ENCODE data around the gene RNF14.

The RNF14 gene

DNA sequence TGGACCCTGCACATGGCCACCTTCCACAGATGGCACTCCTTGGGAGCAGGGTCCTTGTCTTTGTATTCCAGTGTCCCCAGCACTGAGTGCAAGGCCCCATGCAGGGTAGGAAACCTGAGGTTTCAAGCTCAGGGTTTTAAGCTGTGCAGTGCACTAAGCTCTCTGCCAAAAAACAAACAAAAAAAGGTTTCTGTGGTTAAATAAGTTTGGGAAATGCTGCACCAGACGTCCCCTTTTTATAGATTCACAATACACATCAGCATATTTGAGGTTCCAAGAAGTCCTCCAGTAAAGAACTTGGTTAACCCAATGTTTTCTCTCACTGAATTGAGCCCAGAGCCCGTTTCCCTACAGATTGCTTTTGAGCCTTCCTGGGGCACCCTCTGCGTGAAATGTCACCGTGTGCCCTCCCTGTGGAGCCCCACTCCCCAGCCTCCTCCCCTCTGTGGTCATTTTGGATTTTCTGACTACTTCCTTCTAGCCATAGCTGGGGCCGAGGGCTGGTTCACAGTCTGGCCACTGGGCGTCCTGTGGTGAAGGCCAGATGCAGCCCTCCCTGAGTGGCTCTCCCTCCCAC, 28.1 kb upstream of the RNF14 start:
- Histone ChIP-seq H3K4me3 (ENCODE audit: low read depth, low read length) (no peak overlapping the region), H3K36me3 (ENCODE audit: control insufficient read depth in 2 of 2, insufficient read depth in 1 of 2, low read length in 2 of 2) (peaks cover 7 to 40% of the 10 kb centered on the region in 2 experiments), H3K9me3 (ENCODE audit: control insufficient read depth, insufficient read depth, low read depth, low read length) (no peaks in the 10 kb centered on the region), H3K4me1 (ENCODE audit: control insufficient read depth, insufficient read depth, low read length) (no peaks in the 10 kb centered on the region), H3K27ac (ENCODE audit: extremely low read depth, low read depth, low read length) (no peak overlapping the region)
- CTCF ChIA-PET, result interaction anchor here (0.5 to 3.3 kb wide), 8 partner anchors 8 to 249 kb away, joined by 3 to 18 read pairs (median 4); partner anchors contain the start of gene RNF14
- POLR2A ChIA-PET, result interaction anchor here (1.4 kb wide), 1 partner anchor 17 kb away, joined by 7 read pairs; the partner anchor contains the start of gene DELE1
- TF ChIP-seq ZNF239 (tag by site-specific recombination; IDR thresholded peaks at IDR 0.05) (no peak), ZIC2 (tag by site-specific recombination; IDR thresholded peaks at IDR 0.05) (0 out of 2 replicates have a peak, but pooled peaks have one; percentile 15)

DNA sequence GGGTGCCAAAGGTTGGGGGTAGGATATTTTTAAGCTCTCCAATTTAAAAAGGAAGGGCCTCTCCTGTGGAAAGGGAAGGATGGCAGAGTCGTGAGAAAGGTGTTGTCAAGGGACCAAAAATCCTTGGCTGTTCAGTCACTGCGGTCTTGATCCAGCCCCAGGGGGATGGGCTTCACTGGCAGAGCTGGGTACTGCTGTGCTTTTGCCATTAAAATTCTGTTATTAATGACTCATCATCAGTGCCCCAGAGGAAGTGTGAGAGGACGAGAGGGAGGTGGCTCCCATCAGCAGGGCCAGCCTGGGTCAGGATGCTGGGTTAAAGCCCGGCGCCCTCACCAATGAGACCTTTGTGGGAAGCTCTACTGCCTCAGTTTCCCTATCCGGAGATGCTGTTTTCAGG, 27.6 kb upstream of the RNF14 start:
- no peak for TF ChIP-seq FEZF1 (tag by site-specific recombination; IDR thresholded peaks at IDR 0.05)
- TF ChIP-seq ZNF157 (tag by site-specific recombination; IDR thresholded peaks at IDR 0.05), result no peak
- TF ChIP-seq ZNF664 (tag by site-specific recombination; IDR thresholded peaks at IDR 0.05), result no peak
- TF ChIP-seq ZNF530 (tag by site-specific recombination; IDR thresholded peaks at IDR 0.05; ENCODE audit: low read depth), result no peak
- no peak for TF ChIP-seq ZSCAN16 (tag by site-specific recombination; IDR thresholded peaks at IDR 0.05)
- no peak for TF ChIP-seq ZNF610 (tag by site-specific recombination; IDR thresholded peaks at IDR 0.05; ENCODE audit: borderline replicate concordance)
- no peak for TF ChIP-seq ZNF433 (tag by site-specific recombination; IDR thresholded peaks at IDR 0.05; ENCODE audit: low read depth)
- CTCF ChIA-PET, result interaction anchor here (1.0 to 3.3 kb wide), 4 partner anchors 9 to 249 kb away, joined by 3 to 18 read pairs (median 5); no protein-coding TSS in a partner anchor
- Histone ChIP-seq H3K36me3 (ENCODE audit: control insufficient read depth in 2 of 2, insufficient read depth in 1 of 2, low read length in 2 of 2) (peaks cover 5 to 35% of the 10 kb centered on the region in 2 experiments), H3K9me3 (ENCODE audit: control insufficient read depth, insufficient read depth, low read depth, low read length) (no peaks in the 10 kb centered on the region), H3K4me3 (ENCODE audit: low read depth, low read length) (no peak overlapping the region), H3K27ac (ENCODE audit: extremely low read depth, low read depth, low read length) (no peak overlapping the region), H3K4me1 (ENCODE audit: control insufficient read depth, insufficient read depth, low read length) (no peaks in the 10 kb centered on the region)
- POLR2A ChIA-PET, result interaction anchor here (1.4 kb wide), 1 partner anchor 18 kb away, joined by 7 read pairs; the partner anchor contains the start of gene DELE1

DNA sequence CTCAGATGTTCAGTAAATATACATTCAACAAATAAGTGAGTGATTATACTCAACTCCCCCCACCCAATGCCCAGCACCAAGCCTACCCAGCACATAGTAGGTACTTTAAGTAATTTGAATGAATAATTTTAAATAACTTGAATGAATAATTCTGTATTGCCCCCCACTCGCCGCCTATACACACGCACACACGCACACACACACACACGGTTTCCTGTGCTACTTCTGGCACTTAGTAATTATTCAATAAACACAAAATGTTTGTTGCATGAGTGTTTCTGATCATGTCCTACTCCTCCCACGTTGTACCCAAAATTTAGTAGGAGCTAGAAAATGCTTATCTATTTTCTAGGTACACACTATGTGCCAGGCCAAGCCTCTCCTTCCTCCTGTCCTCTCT, 27.1 kb upstream of the RNF14 start:
- no peak overlapping the region for H3K4me3 ChIP-seq (ENCODE audit: low read depth, low read length)
- ChIA-PET CTCF (interaction anchor here (0.6 to 3.3 kb wide), 5 partner anchors 9 to 250 kb away, joined by 3 to 18 read pairs (median 5); no protein-coding TSS in a partner anchor), POLR2A (interaction anchor here (1.4 kb wide), 1 partner anchor 18 kb away, joined by 7 read pairs; the partner anchor contains the start of gene DELE1)
- no peaks in the 10 kb centered on the region for H3K9me3 ChIP-seq (ENCODE audit: control insufficient read depth, insufficient read depth, low read depth, low read length)
- H3K4me1 ChIP-seq (ENCODE audit: control insufficient read depth, insufficient read depth, low read length), result no peaks in the 10 kb centered on the region
- 0 out of 2 replicates have a peak, but pooled peaks have one; percentile 18 for TF ChIP-seq ZNF664 (tag by site-specific recombination; IDR thresholded peaks at IDR 0.05)
- TF ChIP-seq ZFHX2 (tag by site-specific recombination; conservative IDR thresholded peaks at IDR 0.05), result 0 out of 2 replicates have a peak, but pooled peaks have one; percentile 5
- TF ChIP-seq ZNF311 (tag by site-specific recombination; IDR thresholded peaks at IDR 0.05; ENCODE audit: borderline replicate concordance), result no peak
- no peak overlapping the region for H3K27ac ChIP-seq (ENCODE audit: extremely low read depth, low read depth, low read length)
- peaks cover 3 to 31% of the 10 kb centered on the region in 2 experiments for H3K36me3 ChIP-seq (ENCODE audit: control insufficient read depth in 2 of 2, insufficient read depth in 1 of 2, low read length in 2 of 2)

DNA sequence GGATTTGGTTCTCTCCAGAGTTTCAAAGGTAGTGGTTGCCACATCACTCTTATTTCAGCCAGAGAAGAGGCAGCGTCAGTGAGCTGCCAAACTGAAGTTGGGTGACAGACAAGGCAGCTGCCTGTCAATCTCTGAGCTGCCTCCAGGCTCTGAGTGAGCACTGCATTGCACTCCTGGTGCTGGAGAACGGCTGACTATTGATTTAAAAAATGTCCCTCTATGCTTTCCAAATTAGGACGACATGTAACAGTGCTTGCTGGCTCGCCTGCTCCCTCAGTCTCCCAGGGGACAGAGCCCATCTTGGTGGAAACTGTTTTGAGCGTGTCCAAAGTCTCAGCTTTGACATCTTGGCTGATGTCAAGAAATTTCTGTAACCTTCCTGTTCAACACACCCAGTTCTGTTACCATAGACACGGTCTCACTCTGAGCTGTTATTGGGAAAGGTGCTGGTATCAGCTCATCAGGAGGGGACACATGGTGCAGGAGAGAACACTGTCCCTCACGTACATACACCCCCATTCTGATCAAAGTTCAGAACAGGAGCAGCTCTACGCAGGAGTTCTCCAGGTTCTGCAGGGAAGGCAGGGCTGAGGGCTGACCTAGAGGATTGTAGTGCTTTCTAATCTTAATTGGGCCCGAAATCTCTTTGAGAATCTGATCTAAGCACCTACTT, 26.6 kb upstream of the RNF14 start:
- TF ChIP-seq KLF10 (tag by site-specific recombination; IDR thresholded peaks at IDR 0.05) (no peak), GFI1B (tag by site-specific recombination; IDR thresholded peaks at IDR 0.05) (no peak), SCRT1 (tag by site-specific recombination; IDR thresholded peaks at IDR 0.05; ENCODE audit: borderline replicate concordance) (no peak)
- TF ChIP-seq, protein P1, sequence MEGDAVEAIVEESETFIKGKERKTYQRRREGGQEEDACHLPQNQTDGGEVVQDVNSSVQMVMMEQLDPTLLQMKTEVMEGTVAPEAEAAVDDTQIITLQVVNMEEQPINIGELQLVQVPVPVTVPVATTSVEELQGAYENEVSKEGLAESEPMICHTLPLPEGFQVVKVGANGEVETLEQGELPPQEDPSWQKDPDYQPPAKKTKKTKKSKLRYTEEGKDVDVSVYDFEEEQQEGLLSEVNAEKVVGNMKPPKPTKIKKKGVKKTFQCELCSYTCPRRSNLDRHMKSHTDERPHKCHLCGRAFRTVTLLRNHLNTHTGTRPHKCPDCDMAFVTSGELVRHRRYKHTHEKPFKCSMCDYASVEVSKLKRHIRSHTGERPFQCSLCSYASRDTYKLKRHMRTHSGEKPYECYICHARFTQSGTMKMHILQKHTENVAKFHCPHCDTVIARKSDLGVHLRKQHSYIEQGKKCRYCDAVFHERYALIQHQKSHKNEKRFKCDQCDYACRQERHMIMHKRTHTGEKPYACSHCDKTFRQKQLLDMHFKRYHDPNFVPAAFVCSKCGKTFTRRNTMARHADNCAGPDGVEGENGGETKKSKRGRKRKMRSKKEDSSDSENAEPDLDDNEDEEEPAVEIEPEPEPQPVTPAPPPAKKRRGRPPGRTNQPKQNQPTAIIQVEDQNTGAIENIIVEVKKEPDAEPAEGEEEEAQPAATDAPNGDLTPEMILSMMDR (tag by site-specific recombination; IDR thresholded peaks at IDR 0.05), result no peak
- TF ChIP-seq, protein P2, sequence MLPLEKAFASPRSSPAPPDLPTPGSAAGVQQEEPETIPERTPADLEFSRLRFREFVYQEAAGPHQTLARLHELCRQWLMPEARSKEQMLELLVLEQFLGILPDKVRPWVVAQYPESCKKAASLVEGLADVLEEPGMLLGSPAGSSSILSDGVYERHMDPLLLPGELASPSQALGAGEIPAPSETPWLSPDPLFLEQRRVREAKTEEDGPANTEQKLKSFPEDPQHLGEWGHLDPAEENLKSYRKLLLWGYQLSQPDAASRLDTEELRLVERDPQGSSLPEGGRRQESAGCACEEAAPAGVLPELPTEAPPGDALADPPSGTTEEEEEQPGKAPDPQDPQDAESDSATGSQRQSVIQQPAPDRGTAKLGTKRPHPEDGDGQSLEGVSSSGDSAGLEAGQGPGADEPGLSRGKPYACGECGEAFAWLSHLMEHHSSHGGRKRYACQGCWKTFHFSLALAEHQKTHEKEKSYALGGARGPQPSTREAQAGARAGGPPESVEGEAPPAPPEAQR (tag by site-specific recombination; IDR thresholded peaks at IDR 0.05), result no peak
- no peaks in the 10 kb centered on the region for H3K9me3 ChIP-seq (ENCODE audit: control insufficient read depth, insufficient read depth, low read depth, low read length)
- H3K36me3 ChIP-seq (ENCODE audit: control insufficient read depth in 2 of 2, insufficient read depth in 1 of 2, low read length in 2 of 2), result peaks cover 3 to 25% of the 10 kb centered on the region in 2 experiments
- ChIA-PET CTCF (interaction anchor here (0.6 to 3.3 kb wide), 4 partner anchors 10 to 251 kb away, joined by 3 to 18 read pairs (median 4); no protein-coding TSS in a partner anchor), POLR2A (interaction anchor here (1.4 kb wide), 1 partner anchor 19 kb away, joined by 7 read pairs; the partner anchor contains the start of gene DELE1)
- H3K4me3 ChIP-seq (ENCODE audit: low read depth, low read length), result no peak overlapping the region
- H3K4me1 ChIP-seq (ENCODE audit: control insufficient read depth, insufficient read depth, low read length), result no peaks in the 10 kb centered on the region
- H3K27ac ChIP-seq (ENCODE audit: extremely low read depth, low read depth, low read length), result no peak overlapping the region

Measured in HEK293 (cell line).